CD4-positive, alpha-beta T cell treated with Interleukin-1 beta for 1 hour (primary cell): ENCODE results near the gene PFKP.
A peak's percentile ranks its signal among the peaks of the same experiment; 100 is the strongest.

Experiments used
- DNase-seq, 2 donors: peaks; one replicate each; pipeline ENCODE4 v3.0.0-alpha.2; 2020 to 2022

The PFKP gene

DNA sequence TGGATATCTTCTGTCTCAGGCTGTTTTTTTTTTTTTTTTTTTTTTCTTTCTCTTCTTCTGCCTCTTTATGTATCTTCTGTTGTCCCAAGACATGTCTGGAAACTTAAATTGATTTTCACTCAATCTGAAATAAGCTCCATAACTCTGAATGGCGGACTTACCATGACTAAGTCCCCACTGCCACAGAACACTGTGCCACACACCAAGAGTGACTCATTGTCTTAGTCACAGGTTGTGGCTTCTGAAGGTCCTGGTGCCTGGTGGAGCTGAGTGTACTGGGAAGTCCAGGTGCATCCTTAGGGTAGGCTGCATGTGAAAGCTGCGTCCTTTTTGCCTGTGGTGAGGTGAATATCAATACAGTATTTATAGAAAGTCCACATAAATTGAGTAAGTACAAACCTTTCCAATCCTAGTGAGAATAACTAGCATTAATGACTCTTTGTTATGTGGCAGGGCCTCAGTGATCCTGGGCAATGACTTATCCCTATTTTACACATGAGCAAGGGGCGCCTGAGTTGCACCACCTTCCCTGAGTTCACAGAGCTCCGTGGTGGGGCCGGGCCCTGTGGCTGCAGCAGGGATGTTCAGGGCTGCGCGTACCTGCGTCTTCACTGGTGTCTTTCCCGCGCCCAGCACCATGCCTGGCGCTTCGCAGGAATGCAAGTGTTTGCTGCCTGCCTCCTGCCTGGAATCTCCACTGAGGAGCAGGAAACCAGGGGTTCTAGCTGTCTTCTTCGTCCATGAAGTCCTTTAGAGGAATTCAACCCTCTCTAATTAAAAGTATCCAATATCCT, 4.3 kb downstream of the PFKP start:
- DNase-seq = no peak

DNA sequence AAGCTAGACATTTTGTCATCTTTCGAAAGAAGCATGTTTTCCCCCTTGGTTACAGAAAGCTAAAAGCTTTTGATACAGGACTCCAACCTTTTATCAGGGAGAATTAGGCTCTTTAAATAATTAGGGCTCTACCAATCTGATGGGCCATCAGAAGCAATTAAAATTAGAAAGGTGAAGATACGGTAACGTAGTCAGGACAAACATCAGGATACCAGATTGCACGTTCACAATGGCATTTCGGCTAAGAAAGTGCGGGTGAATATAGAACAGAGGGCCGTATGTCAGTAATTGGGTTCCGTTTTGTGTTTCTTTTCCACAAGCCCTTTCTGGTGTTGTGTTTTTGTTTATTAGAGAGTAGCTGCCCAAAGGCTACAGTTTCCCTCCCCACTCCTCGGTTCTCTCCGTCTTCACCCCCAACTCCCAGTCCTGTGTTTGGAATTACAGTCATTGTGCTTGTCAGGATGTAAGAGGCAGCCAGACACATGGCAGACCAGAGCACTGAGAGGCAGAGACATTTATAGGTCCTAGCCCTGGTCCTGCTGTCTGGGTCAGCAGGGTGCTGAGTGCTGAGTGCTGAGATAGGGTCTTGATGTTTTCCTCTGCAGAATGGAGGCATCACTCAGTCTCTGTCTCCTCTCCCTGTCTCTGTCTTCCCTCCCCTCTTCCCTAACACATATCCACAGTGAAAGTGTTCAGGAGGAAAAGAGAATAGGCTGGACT, 5.5 kb downstream of the PFKP start:
- DNase-seq = no peak

GRCh38 chr10:3074145-3074665, 6.9 kb downstream of the PFKP start:
- no peak for DNase-seq

GRCh38 chr10:3074985-3075600, 7.7 kb downstream of the PFKP start:
- DNase-seq = no peak

DNA sequence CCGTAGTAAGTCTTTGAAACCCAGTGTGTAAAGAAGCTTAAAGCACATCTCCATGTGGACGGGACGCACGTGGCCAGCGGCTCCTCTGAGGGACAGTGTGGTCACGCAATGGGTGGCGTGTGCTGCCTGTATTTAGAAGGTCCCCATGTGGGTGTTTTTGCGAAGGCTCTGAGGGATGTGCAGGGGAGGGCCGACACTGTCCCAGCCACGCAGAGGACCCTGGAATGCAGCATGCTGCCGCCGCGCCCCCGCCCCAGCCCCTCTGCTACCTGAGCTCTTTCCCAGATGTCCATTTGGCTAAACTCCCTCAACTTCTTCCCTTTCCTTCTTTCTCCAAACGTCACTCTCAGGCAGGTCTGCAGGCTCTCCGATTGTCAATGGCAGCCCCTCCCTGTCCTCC, 8.8 kb downstream of the PFKP start:
- no peak for DNase-seq

DNA sequence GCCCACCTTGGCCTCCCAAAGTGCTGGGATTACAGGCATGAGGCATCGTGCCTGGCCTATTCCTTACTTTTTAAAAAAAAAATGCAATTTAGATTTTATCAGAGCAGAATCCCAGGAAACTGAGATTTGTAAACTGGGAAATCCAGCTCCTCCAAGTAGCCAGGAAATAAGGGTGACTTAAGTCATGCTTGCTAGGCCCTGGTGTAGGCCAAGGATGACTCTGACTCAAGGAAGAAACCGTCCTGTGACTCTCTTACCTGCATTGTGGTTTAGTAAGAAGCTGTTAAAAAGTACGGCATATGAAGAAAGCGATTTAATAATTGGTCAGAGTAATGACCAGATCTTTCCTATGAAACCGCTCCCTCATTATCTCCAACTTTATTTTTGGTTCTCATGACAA, 10.2 kb downstream of the PFKP start:
- DNase-seq = no peak

DNA sequence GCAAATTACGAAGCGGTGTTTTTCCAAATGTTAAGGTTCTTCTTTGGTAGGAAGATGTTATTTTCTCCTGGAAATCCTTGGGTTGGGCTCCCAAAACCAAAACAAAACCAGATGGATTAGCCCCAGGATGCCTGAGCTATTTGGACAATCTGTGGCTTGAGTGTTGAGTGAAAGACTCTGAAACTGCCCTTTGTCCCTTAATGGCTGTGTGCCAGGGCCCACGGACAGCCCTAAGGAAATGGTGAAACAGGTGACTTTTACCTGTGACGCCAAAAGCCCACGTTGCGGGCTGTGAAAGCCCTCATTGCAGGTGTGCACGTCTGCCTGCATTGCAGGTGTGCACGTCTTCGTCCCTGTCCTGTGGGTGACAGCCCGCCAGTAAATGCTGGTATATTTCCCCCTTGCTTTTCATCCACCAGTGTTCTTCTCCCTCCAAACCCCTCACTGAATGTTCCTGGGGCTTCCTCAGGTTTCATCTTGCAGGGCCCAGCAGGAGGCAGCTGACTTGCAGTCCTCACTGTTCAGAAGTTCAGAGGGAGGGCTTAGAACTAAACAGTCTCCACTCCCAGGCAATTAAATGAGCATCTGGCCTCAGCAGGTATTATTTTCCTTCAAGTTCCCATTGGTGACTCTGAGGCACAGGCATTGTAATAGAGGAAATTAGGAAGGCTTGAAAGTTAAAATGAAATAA, 10.7 kb downstream of the PFKP start:
- DNase-seq = no peak

DNA sequence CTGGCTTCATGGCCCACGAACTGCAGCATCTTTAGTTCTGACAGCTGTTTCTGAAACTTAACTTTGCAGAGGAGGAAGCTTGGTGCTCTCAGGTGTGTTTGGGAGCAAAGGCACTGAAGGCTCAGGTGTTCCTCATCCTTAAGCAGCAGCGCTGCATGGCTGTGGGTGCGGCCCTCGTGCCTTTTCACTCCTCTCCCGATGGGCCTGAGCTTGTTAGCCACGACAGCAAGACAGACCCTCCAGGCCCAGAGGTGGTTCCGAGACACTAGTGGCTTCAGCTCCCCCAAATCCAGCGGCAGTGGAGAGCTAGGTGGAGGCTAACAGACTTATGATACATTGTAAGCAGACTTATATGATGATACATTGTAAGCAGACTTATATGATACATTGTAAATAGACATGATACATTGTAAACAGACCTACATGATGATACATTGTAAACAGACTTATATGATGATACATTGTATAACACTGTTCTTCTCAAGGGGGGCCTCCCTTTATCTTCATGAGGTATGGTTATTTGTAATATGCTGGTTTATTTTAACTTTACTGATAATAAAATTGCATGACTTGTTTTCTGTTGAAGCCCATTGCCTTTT, 14.1 kb downstream of the PFKP start:
- no peak for DNase-seq

DNA sequence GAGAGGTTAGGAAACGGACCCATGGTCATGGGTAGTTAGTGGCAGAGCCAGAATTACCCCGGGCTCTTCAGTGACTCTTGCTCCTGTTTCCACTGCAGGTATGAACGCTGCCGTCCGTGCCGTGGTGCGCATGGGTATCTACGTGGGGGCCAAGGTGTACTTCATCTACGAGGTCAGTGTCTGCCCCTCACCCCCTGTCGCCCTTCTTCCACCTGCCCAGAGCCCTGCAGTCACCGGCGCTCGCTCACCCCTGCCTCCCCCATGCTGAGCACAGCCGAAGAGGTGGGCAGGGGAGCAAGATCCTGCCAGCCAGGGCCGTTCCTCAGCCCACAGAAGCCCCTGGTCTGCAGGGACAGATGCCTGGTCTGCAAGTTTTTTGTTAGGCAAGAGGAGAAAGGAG, 14.9 kb downstream of the PFKP start:
- no peak for DNase-seq

- no peak for DNase-seq
These were observed 18.6 kb downstream of the PFKP start for GRCh38 chr10:3085785-3086567.

- no peak for DNase-seq
These were observed 23.0 kb downstream of the PFKP start for GRCh38 chr10:3090388-3090787.

DNA sequence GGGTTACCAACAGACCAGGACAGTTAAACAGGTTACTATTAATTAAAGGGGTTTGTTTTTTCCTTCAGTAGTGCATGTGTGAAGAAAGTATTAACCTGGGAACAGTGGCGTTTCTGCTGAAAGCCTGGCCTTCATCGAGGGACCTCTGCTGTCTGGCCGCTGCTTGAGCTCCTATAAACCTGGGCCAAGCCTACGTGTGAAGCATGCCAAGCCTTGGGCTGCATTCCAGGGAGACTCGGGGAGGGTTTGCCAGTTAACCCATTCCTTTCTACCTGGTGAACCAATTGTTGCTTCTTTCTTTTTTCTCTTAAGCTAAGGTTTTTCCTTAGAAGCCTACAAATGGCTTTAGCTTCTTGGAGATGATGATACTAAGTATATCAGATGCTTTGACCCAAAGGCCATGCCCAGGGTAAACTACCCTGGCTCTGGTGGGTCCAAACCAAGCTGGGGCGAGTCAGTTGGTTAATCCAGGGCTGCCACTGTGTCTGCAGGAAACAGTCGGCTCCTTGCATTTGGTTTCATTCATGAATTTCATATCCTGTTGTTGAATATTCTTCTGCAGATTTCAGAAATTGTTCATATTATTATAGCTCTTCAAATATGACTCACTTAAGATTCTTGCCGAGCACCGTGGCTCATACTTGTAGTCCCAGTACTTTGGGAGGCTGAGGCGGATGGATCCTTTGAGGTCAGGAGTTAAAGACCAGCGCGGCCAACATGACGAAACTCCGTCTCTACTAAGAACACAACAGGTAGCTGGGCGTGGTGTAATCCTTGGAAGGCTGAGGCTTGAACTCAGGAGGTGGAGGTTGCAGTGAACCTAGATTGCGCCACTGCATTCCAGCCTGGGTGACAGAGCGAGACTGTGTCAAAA, 23.8 kb downstream of the PFKP start:
- no peak for DNase-seq

GRCh38 chr10:3091921-3092320, 24.6 kb downstream of the PFKP start:
- no peak for DNase-seq

GRCh38 chr10:3093996-3094395, 26.6 kb downstream of the PFKP start:
- no peak for DNase-seq

GRCh38 chr10:3094609-3095036, 27.3 kb downstream of the PFKP start:
- no peak for DNase-seq

- peak; percentile 30 to 40 for DNase-seq
These were observed 28.2 kb downstream of the PFKP start for GRCh38 chr10:3095373-3096139.

- no peak for DNase-seq
These were observed 28.8 kb downstream of the PFKP start for GRCh38 chr10:3096149-3096548.

DNA sequence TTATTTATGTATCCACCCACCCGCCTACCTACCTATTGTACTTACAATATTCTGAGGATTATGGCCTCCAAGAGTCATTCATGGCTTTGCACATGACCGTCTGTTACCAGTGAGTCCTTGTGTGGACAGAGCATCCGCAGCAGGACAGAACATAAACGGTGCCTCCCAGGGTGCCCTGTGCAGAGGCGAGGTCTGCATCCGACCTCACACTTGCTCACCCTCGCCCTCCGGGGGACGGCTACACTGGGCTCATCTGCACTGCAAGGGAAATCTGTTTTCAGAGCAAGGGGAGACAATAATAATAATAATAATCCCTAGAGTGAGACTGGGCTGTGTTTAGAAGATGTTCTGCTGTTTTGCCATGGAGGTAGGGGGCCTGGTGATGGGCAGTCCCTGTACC, 29.8 kb downstream of the PFKP start:
- DNase-seq = no peak

- DNase-seq = no peak
These were observed 31.3 kb downstream of the PFKP start for GRCh38 chr10:3098689-3099088.
